ENCODE measurements around the gene ZNF521. TPM values are rescaled to one million over a fixed set of nuclear protein-coding genes. Genes with fewer than 3 reads are reported as not detected.

The ZNF521 gene
- polyA plus RNA-seq, 1 experiment, result 25.9 TPM

DNA sequence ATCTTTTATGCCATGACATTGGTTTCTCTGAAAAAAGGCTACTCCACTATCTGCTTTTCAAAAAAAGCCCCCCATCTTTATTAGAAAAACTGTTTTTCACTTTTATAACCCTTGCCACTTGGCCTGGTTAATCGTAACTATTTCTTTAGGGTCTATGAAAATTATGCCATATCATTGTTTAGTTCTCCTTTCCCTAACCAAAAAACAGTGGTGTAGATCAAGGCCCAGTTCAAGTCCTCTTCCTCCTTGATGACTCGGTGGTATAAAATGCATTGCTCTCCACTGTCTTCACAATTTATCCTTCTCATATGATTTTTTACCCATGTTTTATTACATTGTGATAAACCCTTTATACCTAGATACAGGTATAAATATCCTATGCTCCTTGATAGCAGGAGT, 205.5 kb downstream of the ZNF521 start:
- H3K27ac ChIP-seq (ENCODE audit: low read depth, low read length), result no peak overlapping the region
- CTCF ChIA-PET, result no interaction called here
- no peak for DNase-seq (ENCODE audit: low read depth, low spot score)
- H3K9me3 ChIP-seq (ENCODE audit: control insufficient read depth, insufficient read depth, low read length), result no peaks in the 10 kb centered on the region
- no peaks in the 10 kb centered on the region for H3K27me3 ChIP-seq (ENCODE audit: control insufficient read depth, insufficient read depth, low read length)
- POLR2A ChIA-PET, result no interaction called here
- no peak overlapping the region for H3K4me3 ChIP-seq (ENCODE audit: low read depth, low read length)
- TF ChIP-seq, protein P1, sequence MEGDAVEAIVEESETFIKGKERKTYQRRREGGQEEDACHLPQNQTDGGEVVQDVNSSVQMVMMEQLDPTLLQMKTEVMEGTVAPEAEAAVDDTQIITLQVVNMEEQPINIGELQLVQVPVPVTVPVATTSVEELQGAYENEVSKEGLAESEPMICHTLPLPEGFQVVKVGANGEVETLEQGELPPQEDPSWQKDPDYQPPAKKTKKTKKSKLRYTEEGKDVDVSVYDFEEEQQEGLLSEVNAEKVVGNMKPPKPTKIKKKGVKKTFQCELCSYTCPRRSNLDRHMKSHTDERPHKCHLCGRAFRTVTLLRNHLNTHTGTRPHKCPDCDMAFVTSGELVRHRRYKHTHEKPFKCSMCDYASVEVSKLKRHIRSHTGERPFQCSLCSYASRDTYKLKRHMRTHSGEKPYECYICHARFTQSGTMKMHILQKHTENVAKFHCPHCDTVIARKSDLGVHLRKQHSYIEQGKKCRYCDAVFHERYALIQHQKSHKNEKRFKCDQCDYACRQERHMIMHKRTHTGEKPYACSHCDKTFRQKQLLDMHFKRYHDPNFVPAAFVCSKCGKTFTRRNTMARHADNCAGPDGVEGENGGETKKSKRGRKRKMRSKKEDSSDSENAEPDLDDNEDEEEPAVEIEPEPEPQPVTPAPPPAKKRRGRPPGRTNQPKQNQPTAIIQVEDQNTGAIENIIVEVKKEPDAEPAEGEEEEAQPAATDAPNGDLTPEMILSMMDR (IDR thresholded peaks at IDR 0.05; ENCODE audit: low read depth, low read length), result no peak

DNA sequence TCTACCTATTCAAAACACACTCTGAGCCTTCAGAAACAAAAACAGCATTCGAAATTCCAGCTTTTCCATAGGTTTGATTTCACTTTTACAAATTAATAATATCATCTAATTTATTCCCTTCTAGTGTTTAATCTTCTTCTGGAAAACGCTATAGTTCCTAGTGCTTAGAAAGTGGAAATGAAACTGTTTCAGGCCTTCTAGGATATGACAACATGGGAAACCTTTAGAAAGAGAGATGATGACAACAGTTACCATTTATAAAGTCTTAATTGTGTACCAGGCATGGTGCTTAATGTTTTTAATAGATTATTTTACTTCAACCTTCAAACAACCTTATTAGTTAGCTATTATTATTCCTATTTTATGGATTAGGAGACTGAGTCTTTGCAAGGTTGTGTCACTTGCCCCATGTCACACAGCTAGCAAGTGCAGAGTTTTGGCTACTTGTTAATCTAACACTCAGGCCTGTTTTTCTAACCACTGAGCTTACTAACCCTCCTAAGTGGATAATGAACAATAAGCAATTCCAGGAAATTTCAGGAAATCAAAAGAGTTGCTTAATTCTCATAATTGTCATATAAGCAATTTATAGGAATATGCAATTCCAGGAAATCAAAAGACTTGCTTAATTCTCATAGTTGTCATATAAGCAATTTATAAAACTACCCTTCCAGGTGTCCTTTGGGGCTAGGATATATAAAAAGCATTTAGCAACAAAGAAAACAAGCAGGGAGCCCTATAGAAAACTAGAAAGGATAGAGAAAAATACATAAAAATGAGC, 206.0 kb downstream of the ZNF521 start:
- TF ChIP-seq, protein P1 (IDR thresholded peaks at IDR 0.05; ENCODE audit: low read depth, low read length), result no peak
- H3K27me3 ChIP-seq (ENCODE audit: control insufficient read depth, insufficient read depth, low read length), result no peaks in the 10 kb centered on the region
- no peak overlapping the region for H3K4me3 ChIP-seq (ENCODE audit: low read depth, low read length)
- H3K27ac ChIP-seq (ENCODE audit: low read depth, low read length), result no peak overlapping the region
- DNase-seq (ENCODE audit: low read depth, low spot score), result no peak
- H3K9me3 ChIP-seq (ENCODE audit: control insufficient read depth, insufficient read depth, low read length), result no peaks in the 10 kb centered on the region
- POLR2A ChIA-PET, result no interaction called here
- CTCF ChIA-PET, result interaction anchor here (1.2 kb wide), 1 partner anchor 10 kb away, joined by 3 read pairs; no protein-coding TSS in a partner anchor

DNA sequence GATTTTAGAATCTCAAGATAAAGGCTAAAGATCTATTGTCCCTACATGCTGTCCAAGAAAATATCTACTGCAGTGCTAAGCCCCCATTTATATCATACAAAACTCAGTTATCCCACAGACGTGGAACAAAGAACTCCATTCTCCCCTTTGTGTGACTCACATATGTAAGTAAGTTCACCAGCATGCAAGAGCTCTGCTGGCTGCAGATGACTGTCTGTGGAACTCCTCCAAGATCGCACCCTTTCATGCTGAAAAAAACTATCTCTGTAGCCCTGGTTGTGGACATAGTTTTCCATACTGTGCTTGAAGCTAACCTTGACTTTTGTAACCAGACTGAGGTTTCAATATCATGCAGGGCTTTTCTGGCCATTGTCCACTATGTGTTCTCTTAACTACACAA, 207.1 kb downstream of the ZNF521 start:
- CTCF ChIA-PET, result interaction anchor here (1.2 kb wide), 1 partner anchor 9 kb away, joined by 3 read pairs; no protein-coding TSS in a partner anchor
- H3K9me3 ChIP-seq (ENCODE audit: control insufficient read depth, insufficient read depth, low read length), result no peaks in the 10 kb centered on the region
- no peak overlapping the region for H3K4me3 ChIP-seq (ENCODE audit: low read depth, low read length)
- no peaks in the 10 kb centered on the region for H3K27me3 ChIP-seq (ENCODE audit: control insufficient read depth, insufficient read depth, low read length)
- POLR2A ChIA-PET, result no interaction called here
- no peak overlapping the region for H3K27ac ChIP-seq (ENCODE audit: low read depth, low read length)
- DNase-seq (ENCODE audit: low read depth, low spot score), result peak; percentile 67
- TF ChIP-seq, protein P1 (IDR thresholded peaks at IDR 0.05; ENCODE audit: low read depth, low read length), result no peak

DNA sequence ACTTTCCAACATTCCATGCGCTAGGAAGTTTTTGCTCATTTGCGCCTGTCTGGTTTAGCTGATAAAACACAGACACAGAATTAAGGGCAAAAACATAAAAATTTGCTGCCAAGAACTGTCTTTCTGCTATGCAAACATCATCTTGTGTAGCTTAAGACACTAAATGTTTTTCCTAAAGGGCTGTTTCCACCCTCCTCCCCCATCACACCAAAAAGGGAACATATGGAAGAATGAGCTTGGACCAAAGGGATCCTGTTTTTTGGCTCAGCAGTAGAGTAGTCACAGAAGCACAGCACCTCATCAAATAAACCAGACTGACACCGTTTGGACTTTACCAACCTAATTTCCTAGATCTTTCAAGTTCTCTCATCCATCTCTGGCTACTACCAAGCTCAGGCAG, 210.1 kb downstream of the ZNF521 start:
- Histone ChIP-seq H3K4me3 (ENCODE audit: low read depth, low read length) (no peak overlapping the region), H3K27ac (ENCODE audit: low read depth, low read length) (no peak overlapping the region), H3K9me3 (ENCODE audit: control insufficient read depth, insufficient read depth, low read length) (no peaks in the 10 kb centered on the region), H3K27me3 (ENCODE audit: control insufficient read depth, insufficient read depth, low read length) (no peaks in the 10 kb centered on the region)
- TF ChIP-seq, protein P1 (IDR thresholded peaks at IDR 0.05; ENCODE audit: low read depth, low read length), result no peak
- DNase-seq (ENCODE audit: low read depth, low spot score), result no peak
- ChIA-PET CTCF (no interaction called here), POLR2A (interaction anchor here (0.9 kb wide), 1 partner anchor 208 kb away, joined by 3 read pairs; no protein-coding TSS in a partner anchor)

DNA sequence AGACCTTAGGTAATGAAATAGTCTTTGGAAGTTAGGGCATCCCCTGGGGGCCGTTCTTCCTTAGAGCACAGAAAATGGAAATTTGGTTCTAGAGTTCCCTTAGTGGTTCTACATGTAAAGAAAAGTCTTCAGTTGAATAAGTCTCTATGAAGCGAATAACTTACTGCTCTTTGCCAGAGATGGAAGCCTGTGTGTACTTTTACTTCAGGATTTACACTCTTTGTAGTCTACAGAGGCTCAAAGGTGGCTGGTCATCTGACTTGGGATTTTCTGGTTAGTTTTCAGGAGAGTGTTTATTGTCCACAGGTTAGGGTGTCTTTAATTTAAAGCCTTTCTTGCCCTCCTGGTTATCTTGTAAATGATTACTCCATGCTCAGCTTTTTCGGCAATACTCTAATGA, 210.6 kb downstream of the ZNF521 start:
- Histone ChIP-seq H3K9me3 (ENCODE audit: control insufficient read depth, insufficient read depth, low read length) (no peaks in the 10 kb centered on the region), H3K4me3 (ENCODE audit: low read depth, low read length) (no peak overlapping the region), H3K27ac (ENCODE audit: low read depth, low read length) (no peak overlapping the region), H3K27me3 (ENCODE audit: control insufficient read depth, insufficient read depth, low read length) (no peaks in the 10 kb centered on the region)
- POLR2A ChIA-PET, result interaction anchor here (0.9 kb wide), 1 partner anchor 208 kb away, joined by 3 read pairs; no protein-coding TSS in a partner anchor
- CTCF ChIA-PET, result interaction anchor here (0.6 kb wide), 1 partner anchor 102 kb away, joined by 3 read pairs; no protein-coding TSS in a partner anchor
- TF ChIP-seq, protein P1 (IDR thresholded peaks at IDR 0.05; ENCODE audit: low read depth, low read length), result no peak
- no peak for DNase-seq (ENCODE audit: low read depth, low spot score)

Data from AG04450 (cell line).